GM21526 (cell line): ENCODE results near the gene TMEM200B.
"Not testable (repeated sequence)": the region's sequence is repeated elsewhere in the genome, so short reads cannot be mapped to it uniquely, and the experiment has no call there.

ENCODE experiments used
- ATAC-seq: cut with Tn5 transposase; IDR thresholded peaks from one replicate; pipeline ENCODE4 v1.9.1; 2021; ENCODE audit warnings: moderate library complexity; ENCODE audit not compliant: unreplicated experiment, low FRiP score

The TMEM200B gene

GRCh38 chr1:29113413-29114117 lies 10.1 kb downstream of the TMEM200B start:
- no peak for ATAC-seq

GRCh38 chr1:29112705-29113412 lies 10.8 kb downstream of the TMEM200B start:
- no peak for ATAC-seq

- ATAC-seq: not testable (repeated sequence)
Observed at GRCh38 chr1:29108041-29108440, 15.7 kb downstream of the TMEM200B start.

GRCh38 chr1:29105822-29106221 lies 17.9 kb downstream of the TMEM200B start:
- no peak for ATAC-seq

- no peak for ATAC-seq
Observed at GRCh38 chr1:29100487-29100886, 23.2 kb downstream of the TMEM200B start.

GRCh38 chr1:29099286-29099685 lies 24.4 kb downstream of the TMEM200B start:
- no peak for ATAC-seq

- ATAC-seq: no peak
Observed at GRCh38 chr1:29096231-29096886, 27.3 kb downstream of the TMEM200B start.

- no peak for ATAC-seq
Observed at GRCh38 chr1:29094954-29095353, 28.7 kb downstream of the TMEM200B start.

- ATAC-seq: no peak
Observed at GRCh38 chr1:29094433-29094832, 29.3 kb downstream of the TMEM200B start.

- not testable (repeated sequence) for ATAC-seq
Observed at GRCh38 chr1:29092704-29093103, 31.0 kb downstream of the TMEM200B start.

- no peak for ATAC-seq
Observed at GRCh38 chr1:29090937-29091618, 32.6 kb downstream of the TMEM200B start.

- ATAC-seq: no peak
Observed at GRCh38 chr1:29084196-29084521, 39.5 kb downstream of the TMEM200B start.

GRCh38 chr1:29083317-29084195 lies 40.1 kb downstream of the TMEM200B start:
- ATAC-seq: no peak

- ATAC-seq: no peak
Observed at GRCh38 chr1:29082519-29082918, 41.2 kb downstream of the TMEM200B start.

- ATAC-seq: no peak
Observed at GRCh38 chr1:29081201-29081600, 42.5 kb downstream of the TMEM200B start.

- ATAC-seq: not testable (repeated sequence)
Observed at GRCh38 chr1:29079916-29080629, 43.6 kb downstream of the TMEM200B start.

GRCh38 chr1:29077155-29077554 lies 46.5 kb downstream of the TMEM200B start:
- ATAC-seq: no peak
